PC-9 (cell line): ENCODE results near the gene GPI. TPM values are rescaled to one million over a fixed set of nuclear protein-coding genes. Genes with fewer than 3 reads are reported as not detected.

Source experiments
- BruUV-seq: library from RNA; stranded (reverse); fragments of 400-500 nt; replicated peaks from 2 replicates; lab custom pipeline; 2021; lab: Mats Ljungman, UMichigan
- CTCF ChIA-PET: fragments of 300-600 bp; sonication (Branson Sonifier 250); formaldehyde crosslinking; loops from one replicate; lab custom pipeline; 2022; ENCODE audit warnings: antibody characterized with exemption; lab: Charles Lee
- POLR2A ChIA-PET: fragments of 300-600 bp; sonication (Branson Sonifier 250); formaldehyde crosslinking; loops from one replicate; lab custom pipeline; 2022; ENCODE audit warnings: antibody characterized with exemption; ENCODE audit not compliant: unreplicated experiment; lab: Charles Lee
- DNase-seq, 2 experiments: peaks; one replicate each; pipeline versions ENCODE4 v3.0.0 to v3.0.0-alpha.2; 2015 to 2022; ENCODE audit warnings: mixed read lengths in 1 of 2
- H2AFZ ChIP-seq: fragments of 200-600 bp; sonication (generic); 2 replicates; pipeline ENCODE4 v1.8.1; 2017; ENCODE audit warnings: antibody characterized with exemption
- H3F3A ChIP-seq: fragments of 200-600 bp; sonication (generic); 2 replicates; pipeline ENCODE4 v1.8.1; 2017; ENCODE audit warnings: antibody characterized with exemption, mild to moderate bottlenecking, low read depth; ENCODE audit not compliant: insufficient read depth
- H3K27ac ChIP-seq: fragments of 200-600 bp; sonication (generic); 2 replicates; pipeline ENCODE4 v1.6.1; 2016; ENCODE audit warnings: mixed run types
- H3K27me3 ChIP-seq: fragments of 200-600 bp; sonication (generic); 2 replicates; pipeline ENCODE4 v1.6.1; 2016; ENCODE audit warnings: low read depth, mixed run types; ENCODE audit not compliant: insufficient read depth
- H3K36me3 ChIP-seq: fragments of 200-600 bp; sonication (generic); 2 replicates; pipeline ENCODE4 v1.6.1; 2016; ENCODE audit warnings: low read depth, mixed run types
- H3K4me1 ChIP-seq: fragments of 200-600 bp; sonication (generic); replicated peaks from 2 replicates; pipeline ENCODE4 v1.6.1; 2016; ENCODE audit warnings: mixed run types; ENCODE audit not compliant: insufficient read depth
- H3K4me2 ChIP-seq: fragments of 200-600 bp; sonication (generic); 2 replicates; pipeline ENCODE4 v1.6.1; 2017; ENCODE audit warnings: mixed run types
- H3K4me3 ChIP-seq: fragments of 200-600 bp; sonication (generic); 2 replicates; pipeline ENCODE4 v1.6.1; 2016; ENCODE audit warnings: mixed run types
- H3K79me2 ChIP-seq: fragments of 200-600 bp; sonication (generic); 2 replicates; pipeline ENCODE4 v1.6.1; 2017; ENCODE audit warnings: low read depth, mixed run types
- H3K9me2 ChIP-seq: fragments of 200-600 bp; sonication (generic); 2 replicates; pipeline ENCODE4 v1.8.1; 2017; ENCODE audit warnings: mild to moderate bottlenecking; ENCODE audit not compliant: insufficient read depth
- H3K9me3 ChIP-seq: fragments of 200-600 bp; sonication (generic); 2 replicates; pipeline ENCODE4 v1.8.1; 2016; ENCODE audit warnings: low read depth; ENCODE audit not compliant: insufficient read depth
- H4K20me1 ChIP-seq: fragments of 200-600 bp; sonication (generic); 2 replicates; pipeline ENCODE4 v1.8.1; 2017; ENCODE audit not compliant: insufficient read depth
- EZH2 ChIP-seq: fragments of 200-600 bp; sonication (generic); IDR thresholded peaks from 2 replicates; pipeline ENCODE4 v1.8.0; 2017; ENCODE audit warnings: antibody characterized with exemption, low read depth
- intact Hi-C: fragments of 100-400 bp; cut with micrococcal nuclease; formaldehyde crosslinking; loops from one replicate; pipeline ENCODE4 v1.10.0; 2022; ENCODE audit not compliant: unreplicated experiment
- total RNA-seq: library from RNA; stranded (reverse); gene quantifications from 2 replicates; pipeline ENCODE4 v1.2.3, GENCODE V29; 2021
- TF ChIP-seq, protein P1 (sequence below): fragments of 200-600 bp; sonication (generic); conservative IDR thresholded peaks from 2 replicates; pipeline ENCODE4 v1.6.1; 2017; ENCODE audit warnings: mixed run types, antibody characterized with exemption, mild to moderate bottlenecking, moderate library complexity

Gene GPI
- total RNA-seq, 1 experiment from 2014 or later = 522 TPM

DNA sequence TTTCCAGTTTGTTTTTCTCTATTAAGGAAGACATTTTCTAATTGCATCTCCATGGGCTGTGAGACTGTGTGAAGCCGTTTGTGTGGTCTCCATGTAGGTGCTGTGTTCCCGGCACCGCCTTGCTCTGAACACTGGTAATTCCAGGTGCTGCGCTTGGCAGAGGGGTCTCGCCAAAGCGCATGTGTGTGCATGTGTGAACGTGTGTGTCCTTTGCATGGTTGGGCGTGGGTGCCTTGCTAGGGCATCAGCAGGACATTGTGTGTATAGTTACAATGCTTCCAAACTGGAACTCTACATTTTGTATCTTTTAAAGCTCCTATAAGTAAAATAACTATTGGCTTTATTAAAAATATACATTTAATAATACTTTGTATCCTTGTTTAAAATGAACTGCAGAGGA lies 9.8 kb upstream of the GPI start:
- ChIA-PET POLR2A (no interaction called here), CTCF (no interaction called here)
- H3K79me2 ChIP-seq = no peaks in the 10 kb centered on the region
- BruUV-seq = no TSS peak
- TF ChIP-seq EZH2 = no peak
- TF ChIP-seq, protein P1, sequence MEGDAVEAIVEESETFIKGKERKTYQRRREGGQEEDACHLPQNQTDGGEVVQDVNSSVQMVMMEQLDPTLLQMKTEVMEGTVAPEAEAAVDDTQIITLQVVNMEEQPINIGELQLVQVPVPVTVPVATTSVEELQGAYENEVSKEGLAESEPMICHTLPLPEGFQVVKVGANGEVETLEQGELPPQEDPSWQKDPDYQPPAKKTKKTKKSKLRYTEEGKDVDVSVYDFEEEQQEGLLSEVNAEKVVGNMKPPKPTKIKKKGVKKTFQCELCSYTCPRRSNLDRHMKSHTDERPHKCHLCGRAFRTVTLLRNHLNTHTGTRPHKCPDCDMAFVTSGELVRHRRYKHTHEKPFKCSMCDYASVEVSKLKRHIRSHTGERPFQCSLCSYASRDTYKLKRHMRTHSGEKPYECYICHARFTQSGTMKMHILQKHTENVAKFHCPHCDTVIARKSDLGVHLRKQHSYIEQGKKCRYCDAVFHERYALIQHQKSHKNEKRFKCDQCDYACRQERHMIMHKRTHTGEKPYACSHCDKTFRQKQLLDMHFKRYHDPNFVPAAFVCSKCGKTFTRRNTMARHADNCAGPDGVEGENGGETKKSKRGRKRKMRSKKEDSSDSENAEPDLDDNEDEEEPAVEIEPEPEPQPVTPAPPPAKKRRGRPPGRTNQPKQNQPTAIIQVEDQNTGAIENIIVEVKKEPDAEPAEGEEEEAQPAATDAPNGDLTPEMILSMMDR = no peak
- H3K4me1 ChIP-seq = peaks cover 17% of the 10 kb centered on the region
- H3K4me3 ChIP-seq = no peak overlapping the region
- no peak for DNase-seq
- intact Hi-C loops = loop anchor here (5.0 kb wide), 1 partner anchor 72 kb away; the partner anchor contains the start of gene UBA2
- no peaks in the 10 kb centered on the region for H3K9me3 ChIP-seq
- no peak overlapping the region for H2AFZ ChIP-seq
- no peak overlapping the region for H3K4me2 ChIP-seq
- no peaks in the 10 kb centered on the region for H3K9me2 ChIP-seq
- H4K20me1 ChIP-seq = no peaks in the 10 kb centered on the region
- H3F3A ChIP-seq = peaks cover 12% of the 10 kb centered on the region; the same call in 1 of the 2 replicates
- H3K27me3 ChIP-seq = no peaks in the 10 kb centered on the region
- H3K27ac ChIP-seq = no peak overlapping the region
- 0 out of 2 replicates have a peak, but pooled peaks cover 3% of the 10 kb centered on the region for H3K36me3 ChIP-seq

DNA sequence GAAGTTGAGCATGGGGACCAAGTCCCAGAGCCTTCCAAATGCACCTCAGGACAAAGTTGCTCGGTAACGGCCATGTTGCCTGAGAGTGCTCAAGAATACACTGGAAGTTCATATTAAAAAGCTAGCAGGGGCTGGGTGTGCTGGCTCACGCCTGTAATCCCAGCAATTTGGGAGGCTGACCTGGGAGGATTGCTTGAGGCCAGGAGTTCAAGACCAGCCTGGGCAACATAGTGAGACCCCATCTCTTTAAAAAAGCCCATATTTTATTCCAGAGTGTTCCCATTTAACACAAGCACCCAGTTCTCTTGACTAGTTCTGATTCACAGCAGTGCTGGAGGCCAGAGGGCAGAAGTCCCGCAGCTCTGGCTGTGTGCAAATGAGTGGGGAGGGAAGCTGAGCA lies 8.1 kb upstream of the GPI start:
- Histone ChIP-seq H3K27ac (no peak overlapping the region), H3K4me1 (peaks cover 21% of the 10 kb centered on the region), H3K27me3 (no peaks in the 10 kb centered on the region), H3K4me3 (no peak overlapping the region), H2AFZ (no peak overlapping the region), H3K9me3 (no peaks in the 10 kb centered on the region), H3K4me2 (no peak overlapping the region), H3F3A (peaks cover 12% of the 10 kb centered on the region; the same call in 1 of the 2 replicates), H3K79me2 (no peaks in the 10 kb centered on the region), H4K20me1 (no peaks in the 10 kb centered on the region), H3K36me3 (no peaks in the 10 kb centered on the region), H3K9me2 (no peaks in the 10 kb centered on the region)
- no peak for DNase-seq
- no peak for TF ChIP-seq EZH2
- TF ChIP-seq, protein P1 = no peak
- intact Hi-C loops = loop anchor here (5.0 kb wide), 1 partner anchor 70 kb away; the partner anchor contains the start of gene UBA2
- CTCF ChIA-PET = no interaction called here
- POLR2A ChIA-PET = no interaction called here
- no TSS peak for BruUV-seq

DNA sequence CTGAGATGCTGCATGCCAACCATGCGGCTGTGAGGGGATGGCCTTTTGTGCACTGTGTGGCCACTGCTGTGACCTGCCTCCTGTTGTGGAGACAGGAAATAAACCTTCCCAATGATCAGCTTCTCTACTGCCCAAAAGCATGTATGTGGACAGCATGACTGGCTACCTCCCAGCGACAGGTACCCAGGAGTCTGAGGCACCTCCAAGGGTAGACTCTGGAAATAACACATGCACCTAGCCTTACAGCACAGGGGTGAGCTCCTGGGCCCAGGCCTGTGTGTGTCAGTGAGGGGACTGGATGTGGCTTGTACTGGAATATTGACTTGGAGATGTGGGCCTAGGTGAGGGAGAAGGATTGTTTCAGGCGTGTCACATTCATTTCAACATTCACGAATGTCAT lies 7.6 kb upstream of the GPI start:
- H3K9me2 ChIP-seq = no peaks in the 10 kb centered on the region
- H2AFZ ChIP-seq = no peak overlapping the region
- no TSS peak for BruUV-seq
- H3K79me2 ChIP-seq = no peaks in the 10 kb centered on the region
- no peak overlapping the region for H3K4me2 ChIP-seq
- no peaks in the 10 kb centered on the region for H4K20me1 ChIP-seq
- no peaks in the 10 kb centered on the region for H3K36me3 ChIP-seq
- peaks cover 21% of the 10 kb centered on the region for H3K4me1 ChIP-seq
- no peaks in the 10 kb centered on the region for H3K27me3 ChIP-seq
- intact Hi-C loops = loop anchor here (5.0 kb wide), 1 partner anchor 70 kb away; the partner anchor contains the start of gene UBA2
- H3K4me3 ChIP-seq = no peak overlapping the region
- no peak for DNase-seq
- peaks cover 17% of the 10 kb centered on the region; the same call in 1 of the 2 replicates for H3F3A ChIP-seq
- no peak for TF ChIP-seq EZH2
- TF ChIP-seq, protein P1 = no peak
- ChIA-PET POLR2A (no interaction called here), CTCF (no interaction called here)
- H3K9me3 ChIP-seq = no peaks in the 10 kb centered on the region
- no peak overlapping the region for H3K27ac ChIP-seq
